ENCODE data around the gene CACNA1B. TPM values are rescaled to one million over a fixed set of nuclear protein-coding genes. Genes with fewer than 3 reads are reported as not detected.

CACNA1B gene
- total RNA-seq, 1 experiment from 2014 or later, result 7.8 TPM

DNA sequence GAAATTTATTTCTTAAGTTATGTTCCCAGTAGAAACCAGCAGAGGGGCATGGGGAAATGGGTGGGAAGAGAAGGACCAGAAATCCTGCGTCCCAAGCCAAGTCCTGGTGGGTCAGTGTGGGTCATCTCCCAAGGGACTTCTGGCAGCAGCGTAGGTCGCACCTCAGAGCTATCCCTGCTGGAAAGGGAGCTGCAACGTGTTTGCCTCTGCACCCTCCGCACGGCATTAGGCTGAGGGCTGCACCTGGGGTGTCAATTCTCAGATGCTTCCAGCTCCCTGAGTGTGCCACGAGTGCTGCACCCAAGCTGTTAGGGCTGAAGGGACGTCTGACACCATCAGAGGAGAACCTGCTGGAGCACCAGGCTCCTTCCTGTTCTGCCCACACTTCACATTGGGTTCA lies 182.8 kb downstream of the CACNA1B start:
- Histone ChIP-seq H4K5ac (ENCODE audit: insufficient read length, low read depth, low read length) (no peak overlapping the region), H3K27ac (ENCODE audit: insufficient read length, low read depth, low read length) (no peak overlapping the region), H2BK20ac (ENCODE audit: low read depth, low read length, poor library complexity, severe bottlenecking) (no peak overlapping the region), H3K79me2 (ENCODE audit: insufficient read depth, low read length) (no peaks in the 10 kb centered on the region), H3K4me2 (ENCODE audit: insufficient read depth, insufficient read length, low read length) (no peak overlapping the region), H3K23me2 (ENCODE audit: insufficient read length, low read depth, low read length, poor library complexity, severe bottlenecking) (no peaks in the 10 kb centered on the region), H3T11ph (ENCODE audit: low read length) (no peak overlapping the region), H3K18ac (ENCODE audit: insufficient read length, low read depth, low read length) (no peak overlapping the region), H3K56ac (ENCODE audit: insufficient read length, low read depth, low read length) (no peak overlapping the region), H3K9ac (ENCODE audit: extremely low read depth, insufficient read length, low read length) (no peak overlapping the region), H3K27me3 (ENCODE audit: insufficient read depth, low read length) (no peaks in the 10 kb centered on the region), H3K14ac (ENCODE audit: insufficient read depth, low read length) (no peak overlapping the region), H3K4ac (ENCODE audit: low read depth, low read length) (no peak overlapping the region), H2BK5ac (ENCODE audit: insufficient read length, low read length) (no peak overlapping the region), H3K4me1 (ENCODE audit: insufficient read depth, low read length) (no peaks in the 10 kb centered on the region), H4K8ac (replicated peaks; ENCODE audit: insufficient read length, low read depth, low read length) (no peak overlapping the region), H2AFZ (ENCODE audit: low read length) (no peak overlapping the region), H3K9me3 (ENCODE audit: control insufficient read depth, low read depth, low read length) (no peaks in the 10 kb centered on the region), H4K91ac (ENCODE audit: insufficient read length, low read depth, low read length) (no peak overlapping the region), H2BK120ac (ENCODE audit: low read depth, low read length, poor library complexity, severe bottlenecking) (no peak overlapping the region), H4K20me1 (ENCODE audit: control insufficient read depth, insufficient read depth, insufficient read length) (no peaks in the 10 kb centered on the region), H3K23ac (ENCODE audit: insufficient read length, low read depth, low read length) (no peak overlapping the region), H2AK5ac (ENCODE audit: insufficient read length, low read length) (no peak overlapping the region), H2BK15ac (ENCODE audit: low read depth, low read length) (no peak overlapping the region), H2BK12ac (ENCODE audit: insufficient read length, low read depth, low read length) (no peak overlapping the region), H3K79me1 (ENCODE audit: insufficient read depth, low read depth, low read length, poor library complexity, severe bottlenecking) (no peaks in the 10 kb centered on the region)
- Mint-ChIP-seq H3K36me3 (ENCODE audit: insufficient read depth in 1 of 3, low read depth in 3 of 3) (peaks cover 49 to 72% (median 51%) of the 10 kb centered on the region in 3 experiments), H3K27ac (no peak overlapping the region), H3K27me3 (ENCODE audit: low read depth) (no peaks in the 10 kb centered on the region), H3K4me1 (peaks cover 7 to 14% of the 10 kb centered on the region in 2 experiments), H3K9me3 (no peaks in the 10 kb centered on the region), H3K4me3 (no peak overlapping the region)
- no CpG with 5 or more reads among the region's 8 CpGs for WGBS (ENCODE audit: extremely low coverage, insufficient read length, low lambda C conversion rate)
- DNase-seq, result no peak
- TF ChIP-seq, protein P1, sequence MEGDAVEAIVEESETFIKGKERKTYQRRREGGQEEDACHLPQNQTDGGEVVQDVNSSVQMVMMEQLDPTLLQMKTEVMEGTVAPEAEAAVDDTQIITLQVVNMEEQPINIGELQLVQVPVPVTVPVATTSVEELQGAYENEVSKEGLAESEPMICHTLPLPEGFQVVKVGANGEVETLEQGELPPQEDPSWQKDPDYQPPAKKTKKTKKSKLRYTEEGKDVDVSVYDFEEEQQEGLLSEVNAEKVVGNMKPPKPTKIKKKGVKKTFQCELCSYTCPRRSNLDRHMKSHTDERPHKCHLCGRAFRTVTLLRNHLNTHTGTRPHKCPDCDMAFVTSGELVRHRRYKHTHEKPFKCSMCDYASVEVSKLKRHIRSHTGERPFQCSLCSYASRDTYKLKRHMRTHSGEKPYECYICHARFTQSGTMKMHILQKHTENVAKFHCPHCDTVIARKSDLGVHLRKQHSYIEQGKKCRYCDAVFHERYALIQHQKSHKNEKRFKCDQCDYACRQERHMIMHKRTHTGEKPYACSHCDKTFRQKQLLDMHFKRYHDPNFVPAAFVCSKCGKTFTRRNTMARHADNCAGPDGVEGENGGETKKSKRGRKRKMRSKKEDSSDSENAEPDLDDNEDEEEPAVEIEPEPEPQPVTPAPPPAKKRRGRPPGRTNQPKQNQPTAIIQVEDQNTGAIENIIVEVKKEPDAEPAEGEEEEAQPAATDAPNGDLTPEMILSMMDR (conservative IDR thresholded peaks at IDR 0.05), result no peak
